ENCODE results near the gene TUB. TPM values are rescaled to one million over a fixed set of nuclear protein-coding genes. Genes with fewer than 3 reads are reported as not detected.

Gene TUB
- total and polyA plus RNA-seq, 2 of the 13 experiments (the other 11 are each of a cell fraction or from before 2014, with no cell fraction given): 4.3 to 5.6 TPM

DNA sequence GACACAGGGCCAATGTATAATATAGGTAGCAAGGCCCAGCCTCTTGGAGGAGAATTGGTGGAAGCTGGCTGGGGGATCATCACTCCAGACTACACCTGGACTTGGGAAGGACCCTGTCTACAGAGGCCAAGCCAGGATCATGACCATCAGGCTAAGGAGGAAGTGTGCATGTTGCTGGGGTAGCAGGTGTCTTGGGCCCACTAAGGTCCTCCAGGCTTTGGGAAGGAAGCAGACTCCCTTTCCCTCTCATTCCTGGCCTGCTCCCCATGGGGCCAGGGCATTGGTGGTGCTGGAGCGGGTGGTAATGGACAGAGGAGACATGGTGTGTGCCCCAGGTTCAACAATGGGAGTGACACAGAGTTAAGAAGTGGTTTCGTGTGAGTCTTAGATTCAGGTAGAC lies 16.0 kb upstream of the TUB start (continued):
- TF ChIP-seq, protein P1, sequence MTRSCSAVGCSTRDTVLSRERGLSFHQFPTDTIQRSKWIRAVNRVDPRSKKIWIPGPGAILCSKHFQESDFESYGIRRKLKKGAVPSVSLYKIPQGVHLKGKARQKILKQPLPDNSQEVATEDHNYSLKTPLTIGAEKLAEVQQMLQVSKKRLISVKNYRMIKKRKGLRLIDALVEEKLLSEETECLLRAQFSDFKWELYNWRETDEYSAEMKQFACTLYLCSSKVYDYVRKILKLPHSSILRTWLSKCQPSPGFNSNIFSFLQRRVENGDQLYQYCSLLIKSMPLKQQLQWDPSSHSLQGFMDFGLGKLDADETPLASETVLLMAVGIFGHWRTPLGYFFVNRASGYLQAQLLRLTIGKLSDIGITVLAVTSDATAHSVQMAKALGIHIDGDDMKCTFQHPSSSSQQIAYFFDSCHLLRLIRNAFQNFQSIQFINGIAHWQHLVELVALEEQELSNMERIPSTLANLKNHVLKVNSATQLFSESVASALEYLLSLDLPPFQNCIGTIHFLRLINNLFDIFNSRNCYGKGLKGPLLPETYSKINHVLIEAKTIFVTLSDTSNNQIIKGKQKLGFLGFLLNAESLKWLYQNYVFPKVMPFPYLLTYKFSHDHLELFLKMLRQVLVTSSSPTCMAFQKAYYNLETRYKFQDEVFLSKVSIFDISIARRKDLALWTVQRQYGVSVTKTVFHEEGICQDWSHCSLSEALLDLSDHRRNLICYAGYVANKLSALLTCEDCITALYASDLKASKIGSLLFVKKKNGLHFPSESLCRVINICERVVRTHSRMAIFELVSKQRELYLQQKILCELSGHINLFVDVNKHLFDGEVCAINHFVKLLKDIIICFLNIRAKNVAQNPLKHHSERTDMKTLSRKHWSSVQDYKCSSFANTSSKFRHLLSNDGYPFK (CRISPR knock-in tag; IDR thresholded peaks at IDR 0.05; ENCODE audit: borderline replicate concordance): no peak
- no peak for TF ChIP-seq SIX4 (CRISPR knock-in tag; IDR thresholded peaks at IDR 0.05)
- no peak for TF ChIP-seq MTA3 (CRISPR knock-in tag; IDR thresholded peaks at IDR 0.05)
- TF ChIP-seq NFIC (IDR thresholded peaks at IDR 0.05; ENCODE audit: low read length): no peak
- no peak for TF ChIP-seq ZNF207 (IDR thresholded peaks at IDR 0.05; ENCODE audit: borderline replicate concordance)
- no peak for TF ChIP-seq HNF4A (CRISPR knock-in tag; IDR thresholded peaks at IDR 0.05)
- TF ChIP-seq, protein P2, sequence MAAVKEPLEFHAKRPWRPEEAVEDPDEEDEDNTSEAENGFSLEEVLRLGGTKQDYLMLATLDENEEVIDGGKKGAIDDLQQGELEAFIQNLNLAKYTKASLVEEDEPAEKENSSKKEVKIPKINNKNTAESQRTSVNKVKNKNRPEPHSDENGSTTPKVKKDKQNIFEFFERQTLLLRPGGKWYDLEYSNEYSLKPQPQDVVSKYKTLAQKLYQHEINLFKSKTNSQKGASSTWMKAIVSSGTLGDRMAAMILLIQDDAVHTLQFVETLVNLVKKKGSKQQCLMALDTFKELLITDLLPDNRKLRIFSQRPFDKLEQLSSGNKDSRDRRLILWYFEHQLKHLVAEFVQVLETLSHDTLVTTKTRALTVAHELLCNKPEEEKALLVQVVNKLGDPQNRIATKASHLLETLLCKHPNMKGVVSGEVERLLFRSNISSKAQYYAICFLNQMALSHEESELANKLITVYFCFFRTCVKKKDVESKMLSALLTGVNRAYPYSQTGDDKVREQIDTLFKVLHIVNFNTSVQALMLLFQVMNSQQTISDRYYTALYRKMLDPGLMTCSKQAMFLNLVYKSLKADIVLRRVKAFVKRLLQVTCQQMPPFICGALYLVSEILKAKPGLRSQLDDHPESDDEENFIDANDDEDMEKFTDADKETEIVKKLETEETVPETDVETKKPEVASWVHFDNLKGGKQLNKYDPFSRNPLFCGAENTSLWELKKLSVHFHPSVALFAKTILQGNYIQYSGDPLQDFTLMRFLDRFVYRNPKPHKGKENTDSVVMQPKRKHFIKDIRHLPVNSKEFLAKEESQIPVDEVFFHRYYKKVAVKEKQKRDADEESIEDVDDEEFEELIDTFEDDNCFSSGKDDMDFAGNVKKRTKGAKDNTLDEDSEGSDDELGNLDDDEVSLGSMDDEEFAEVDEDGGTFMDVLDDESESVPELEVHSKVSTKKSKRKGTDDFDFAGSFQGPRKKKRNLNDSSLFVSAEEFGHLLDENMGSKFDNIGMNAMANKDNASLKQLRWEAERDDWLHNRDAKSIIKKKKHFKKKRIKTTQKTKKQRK (IDR thresholded peaks at IDR 0.05; ENCODE audit: low read length): no peak
- TF ChIP-seq ZBTB14 (CRISPR knock-in tag; IDR thresholded peaks at IDR 0.05): no peak

Measured in HepG2 (cell line).